ENCODE results near the gene LCE1A.

LCE1A gene

GRCh38 chr1:152858062-152858461 lies 30.8 kb downstream of the LCE1A start:
- no peak overlapping the region for H2AFZ ChIP-seq (ENCODE audit: low read length)
- H3K4ac ChIP-seq (ENCODE audit: low read length): no peak overlapping the region
- no peak overlapping the region for H3K23ac ChIP-seq (ENCODE audit: low read depth, low read length, poor library complexity)
- H3K36me3 ChIP-seq (replicated peaks in 1 of 2; ENCODE audit: control insufficient read depth in 2 of 2, insufficient read depth in 2 of 2, low read length in 2 of 2): no peaks in the 10 kb centered on the region
- WGBS, 2 donors (ENCODE audit: extremely low coverage in 2 of 2, insufficient read length in 2 of 2, insufficient replicate concordance in 1 of 2): no CpG with 5 or more reads among the region's 1 CpG
- DNase-seq (ENCODE audit: low spot score): no peak
- no peak overlapping the region for H2BK12ac ChIP-seq (ENCODE audit: low read length)
- no peak overlapping the region for H2BK5ac ChIP-seq (ENCODE audit: low read length)
- H2BK15ac ChIP-seq (ENCODE audit: low read length): no peak overlapping the region
- no peaks in the 10 kb centered on the region for H3K27me3 ChIP-seq (ENCODE audit: control insufficient read depth in 3 of 3, insufficient read depth in 3 of 3, low read depth in 1 of 3, low read length in 3 of 3)
- no peak overlapping the region for H4K8ac ChIP-seq (ENCODE audit: low read depth, low read length)
- H3K4me3 ChIP-seq (ENCODE audit: low read length in 2 of 2): no peak overlapping the region
- H3K4me2 ChIP-seq (ENCODE audit: insufficient read depth, low read length, poor library complexity, severe bottlenecking): no peak overlapping the region
- no peaks in the 10 kb centered on the region for H3K4me1 ChIP-seq (ENCODE audit: control insufficient read depth in 2 of 2, insufficient read depth in 1 of 2, low read depth in 1 of 2, low read length in 2 of 2)
- H2BK120ac ChIP-seq (ENCODE audit: low read depth, low read length): no peak overlapping the region
- no peak overlapping the region for H4K91ac ChIP-seq (ENCODE audit: low read depth, low read length, poor library complexity)
- peaks cover 0 to 11% of the 10 kb centered on the region in 2 donors for H3K9me3 ChIP-seq (replicated peaks in 1 of 2; ENCODE audit: control insufficient read depth in 2 of 2, insufficient read depth in 1 of 2, low read depth in 1 of 2, low read length in 2 of 2)
- no peak overlapping the region for H3K18ac ChIP-seq (ENCODE audit: low read length)
- no peak overlapping the region for H2AK5ac ChIP-seq (ENCODE audit: low read depth, low read length)
- H3K27ac ChIP-seq (replicated peaks; ENCODE audit: low read length): no peak overlapping the region
- H3K79me1 ChIP-seq (ENCODE audit: low read depth, low read length): no peaks in the 10 kb centered on the region
- H3K14ac ChIP-seq (ENCODE audit: low read length): no peak overlapping the region
- peak overlapping the region; percentile 4 for H3K9ac ChIP-seq (ENCODE audit: low read depth, low read length, poor library complexity)

- no peak within 1 kb of the TSS for H3K18ac ChIP-seq (ENCODE audit: low read length)
- no peak within 1 kb of the TSS for H3K14ac ChIP-seq (ENCODE audit: low read length)
- H3K4me3 ChIP-seq (ENCODE audit: low read length in 2 of 2): no peak within 1 kb of the TSS
- no peak within 1 kb of the TSS for H2AK5ac ChIP-seq (ENCODE audit: low read depth, low read length)
- no peaks in the 10 kb centered on the region for H3K79me1 ChIP-seq (ENCODE audit: low read depth, low read length)
- H2BK15ac ChIP-seq (ENCODE audit: low read length): no peak within 1 kb of the TSS
- no peaks in the 10 kb centered on the region for H3K4me1 ChIP-seq (ENCODE audit: control insufficient read depth in 2 of 2, insufficient read depth in 1 of 2, low read depth in 1 of 2, low read length in 2 of 2)
- H2BK12ac ChIP-seq (ENCODE audit: low read length): no peak within 1 kb of the TSS
- H2AFZ ChIP-seq (ENCODE audit: low read length): no peak within 1 kb of the TSS
- no peak within 1 kb of the TSS for H3K27ac ChIP-seq (replicated peaks; ENCODE audit: low read length)
- no peaks in the 10 kb centered on the region for H3K27me3 ChIP-seq (ENCODE audit: control insufficient read depth in 3 of 3, insufficient read depth in 3 of 3, low read depth in 1 of 3, low read length in 3 of 3)
- WGBS, 2 donors (ENCODE audit: extremely low coverage in 2 of 2, insufficient read length in 2 of 2, insufficient replicate concordance in 1 of 2): no CpG with 5 or more reads among the region's 3 CpGs
- H3K9me3 ChIP-seq (replicated peaks in 1 of 2; ENCODE audit: control insufficient read depth in 2 of 2, insufficient read depth in 1 of 2, low read depth in 1 of 2, low read length in 2 of 2): peaks cover 0 to 11% of the 10 kb centered on the region in 2 donors
- H2BK5ac ChIP-seq (ENCODE audit: low read length): no peak within 1 kb of the TSS
- no peak for DNase-seq (ENCODE audit: low spot score)
- no peak within 1 kb of the TSS for H2BK120ac ChIP-seq (ENCODE audit: low read depth, low read length)
- H3K9ac ChIP-seq (ENCODE audit: low read depth, low read length, poor library complexity): no peak within 1 kb of the TSS
- H3K23ac ChIP-seq (ENCODE audit: low read depth, low read length, poor library complexity): no peak within 1 kb of the TSS
- H3K4me2 ChIP-seq (ENCODE audit: insufficient read depth, low read length, poor library complexity, severe bottlenecking): no peak within 1 kb of the TSS
- H3K36me3 ChIP-seq (replicated peaks in 1 of 2; ENCODE audit: control insufficient read depth in 2 of 2, insufficient read depth in 2 of 2, low read length in 2 of 2): no peaks in the 10 kb centered on the region
- no peak within 1 kb of the TSS for H3K4ac ChIP-seq (ENCODE audit: low read length)
- H4K91ac ChIP-seq (ENCODE audit: low read depth, low read length, poor library complexity): no peak within 1 kb of the TSS
- no peak within 1 kb of the TSS for H4K8ac ChIP-seq (ENCODE audit: low read depth, low read length)
These were observed 32.4 kb downstream of the LCE1A start, which contains the start of gene LCE7A for GRCh38 chr1:152859696-152860095. LCE7A (plus strand) TSS chr1:152859996; CDS start chr1:152860698, 702 bp downstream.

DNA sequence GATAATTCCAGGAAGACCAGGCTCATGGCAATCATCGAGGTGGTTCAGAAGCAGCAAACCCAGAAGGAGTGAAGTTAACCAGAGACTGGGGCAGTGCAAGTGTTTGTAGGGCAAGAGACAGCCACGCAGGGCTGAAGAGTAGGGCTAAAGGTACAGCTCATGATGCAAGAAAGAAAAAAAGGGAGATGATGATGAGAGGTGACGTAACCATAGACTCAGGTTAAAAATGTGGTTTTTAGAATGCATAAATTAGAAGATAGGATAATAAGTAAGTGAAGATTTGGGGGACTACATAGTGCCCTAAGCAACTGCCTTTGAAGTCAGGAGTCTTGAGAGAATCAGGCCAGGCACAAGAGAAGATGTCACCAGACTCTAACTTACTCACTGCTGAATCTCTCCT lies 32.9 kb downstream of the LCE1A start:
- H2BK120ac ChIP-seq (ENCODE audit: low read depth, low read length): no peak overlapping the region
- H2BK15ac ChIP-seq (ENCODE audit: low read length): no peak overlapping the region
- no CpG with 5 or more reads among the region's 3 CpGs for WGBS, 2 donors (ENCODE audit: extremely low coverage in 2 of 2, insufficient read length in 2 of 2, insufficient replicate concordance in 1 of 2)
- H2BK5ac ChIP-seq (ENCODE audit: low read length): no peak overlapping the region
- no peak overlapping the region for H3K9ac ChIP-seq (ENCODE audit: low read depth, low read length, poor library complexity)
- no peak overlapping the region for H3K14ac ChIP-seq (ENCODE audit: low read length)
- no peak for DNase-seq (ENCODE audit: low spot score)
- no peak overlapping the region for H3K4ac ChIP-seq (ENCODE audit: low read length)
- no peak overlapping the region for H3K4me3 ChIP-seq (ENCODE audit: low read length in 2 of 2)
- no peaks in the 10 kb centered on the region for H3K27me3 ChIP-seq (ENCODE audit: control insufficient read depth in 3 of 3, insufficient read depth in 3 of 3, low read depth in 1 of 3, low read length in 3 of 3)
- H4K8ac ChIP-seq (ENCODE audit: low read depth, low read length): no peak overlapping the region
- no peak overlapping the region for H3K4me2 ChIP-seq (ENCODE audit: insufficient read depth, low read length, poor library complexity, severe bottlenecking)
- no peak overlapping the region for H4K91ac ChIP-seq (ENCODE audit: low read depth, low read length, poor library complexity)
- no peak overlapping the region for H2AFZ ChIP-seq (ENCODE audit: low read length)
- H3K23ac ChIP-seq (ENCODE audit: low read depth, low read length, poor library complexity): no peak overlapping the region
- no peak overlapping the region for H3K18ac ChIP-seq (ENCODE audit: low read length)
- no peaks in the 10 kb centered on the region for H3K4me1 ChIP-seq (ENCODE audit: control insufficient read depth in 2 of 2, insufficient read depth in 1 of 2, low read depth in 1 of 2, low read length in 2 of 2)
- no peaks in the 10 kb centered on the region for H3K36me3 ChIP-seq (replicated peaks in 1 of 2; ENCODE audit: control insufficient read depth in 2 of 2, insufficient read depth in 2 of 2, low read length in 2 of 2)
- no peaks in the 10 kb centered on the region for H3K79me1 ChIP-seq (ENCODE audit: low read depth, low read length)
- H3K27ac ChIP-seq (replicated peaks; ENCODE audit: low read length): no peak overlapping the region
- peaks cover 0 to 11% of the 10 kb centered on the region in 2 donors for H3K9me3 ChIP-seq (replicated peaks in 1 of 2; ENCODE audit: control insufficient read depth in 2 of 2, insufficient read depth in 1 of 2, low read depth in 1 of 2, low read length in 2 of 2)
- H2AK5ac ChIP-seq (ENCODE audit: low read depth, low read length): no peak overlapping the region
- H2BK12ac ChIP-seq (ENCODE audit: low read length): no peak overlapping the region

GRCh38 chr1:152861374-152861773 lies 34.1 kb downstream of the LCE1A start:
- no peak overlapping the region for H2AFZ ChIP-seq (ENCODE audit: low read length)
- H3K4me3 ChIP-seq (ENCODE audit: low read length in 2 of 2): no peak overlapping the region
- H3K18ac ChIP-seq (ENCODE audit: low read length): no peak overlapping the region
- no peak overlapping the region for H3K4me2 ChIP-seq (ENCODE audit: insufficient read depth, low read length, poor library complexity, severe bottlenecking)
- no peak for DNase-seq (ENCODE audit: low spot score)
- no CpG with 5 or more reads among the region's 4 CpGs for WGBS, 2 donors (ENCODE audit: extremely low coverage in 2 of 2, insufficient read length in 2 of 2, insufficient replicate concordance in 1 of 2)
- H3K14ac ChIP-seq (ENCODE audit: low read length): no peak overlapping the region
- no peaks in the 10 kb centered on the region for H3K4me1 ChIP-seq (ENCODE audit: control insufficient read depth in 2 of 2, insufficient read depth in 1 of 2, low read depth in 1 of 2, low read length in 2 of 2)
- H2BK120ac ChIP-seq (ENCODE audit: low read depth, low read length): no peak overlapping the region
- no peaks in the 10 kb centered on the region for H3K36me3 ChIP-seq (replicated peaks in 1 of 2; ENCODE audit: control insufficient read depth in 2 of 2, insufficient read depth in 2 of 2, low read length in 2 of 2)
- H4K91ac ChIP-seq (ENCODE audit: low read depth, low read length, poor library complexity): no peak overlapping the region
- no peaks in the 10 kb centered on the region for H3K27me3 ChIP-seq (ENCODE audit: control insufficient read depth in 3 of 3, insufficient read depth in 3 of 3, low read depth in 1 of 3, low read length in 3 of 3)
- no peak overlapping the region for H2BK15ac ChIP-seq (ENCODE audit: low read length)
- no peak overlapping the region for H2BK5ac ChIP-seq (ENCODE audit: low read length)
- H2AK5ac ChIP-seq (ENCODE audit: low read depth, low read length): no peak overlapping the region
- no peak overlapping the region for H3K4ac ChIP-seq (ENCODE audit: low read length)
- peaks cover 0 to 8% of the 10 kb centered on the region in 2 donors for H3K9me3 ChIP-seq (replicated peaks in 1 of 2; ENCODE audit: control insufficient read depth in 2 of 2, insufficient read depth in 1 of 2, low read depth in 1 of 2, low read length in 2 of 2)
- no peaks in the 10 kb centered on the region for H3K79me1 ChIP-seq (ENCODE audit: low read depth, low read length)
- H3K23ac ChIP-seq (ENCODE audit: low read depth, low read length, poor library complexity): no peak overlapping the region
- H3K27ac ChIP-seq (replicated peaks; ENCODE audit: low read length): no peak overlapping the region
- no peak overlapping the region for H4K8ac ChIP-seq (ENCODE audit: low read depth, low read length)
- H3K9ac ChIP-seq (ENCODE audit: low read depth, low read length, poor library complexity): no peak overlapping the region
- H2BK12ac ChIP-seq (ENCODE audit: low read length): no peak overlapping the region
